Stimulated activated CD4-positive, alpha-beta T cell treated with anti-CD3 and anti-CD28 coated beads, TNF-alpha, amount 100 ng/mL, for 24 hours (primary cell): ENCODE measurements around the gene PGAP6.
"Not testable (repeated sequence)": the region's sequence is repeated elsewhere in the genome, so short reads cannot be mapped to it uniquely, and the experiment has no call there.

ENCODE experiments used
- DNase-seq, 3 experiments: peaks; one replicate each; pipeline ENCODE4 v3.0.0-alpha.2; 2020; ENCODE audit warnings: low read depth in 3 of 3

The PGAP6 gene

DNA sequence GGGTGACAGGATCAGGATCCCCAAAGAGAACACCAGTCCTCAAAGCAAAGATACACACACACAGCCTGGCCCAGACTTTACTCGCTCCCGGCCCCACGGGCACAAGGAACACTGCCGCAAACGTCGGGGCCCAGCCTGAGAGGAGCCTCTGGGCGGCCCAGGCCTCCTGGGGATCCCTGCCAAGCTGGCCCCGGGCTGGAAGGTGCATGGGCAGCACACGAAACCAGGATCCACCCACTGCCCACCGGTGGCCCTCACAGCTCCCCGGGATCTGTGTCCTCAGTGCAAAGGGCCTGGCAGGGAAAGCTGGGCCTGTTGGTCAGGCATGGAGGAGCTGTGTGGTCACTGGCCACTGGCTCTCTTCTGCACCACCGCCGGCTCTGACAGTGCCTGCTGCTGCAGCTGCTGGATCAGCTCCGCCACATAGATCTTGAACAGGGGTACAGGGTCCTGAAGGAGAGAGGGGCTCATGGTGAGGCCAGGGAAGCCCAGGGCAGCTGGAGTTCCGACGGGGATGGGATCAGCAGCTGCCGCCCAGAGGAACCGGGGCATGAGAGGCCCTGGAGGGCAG is 14.4 kb downstream of the PGAP6 start:
- no peak for DNase-seq

DNA sequence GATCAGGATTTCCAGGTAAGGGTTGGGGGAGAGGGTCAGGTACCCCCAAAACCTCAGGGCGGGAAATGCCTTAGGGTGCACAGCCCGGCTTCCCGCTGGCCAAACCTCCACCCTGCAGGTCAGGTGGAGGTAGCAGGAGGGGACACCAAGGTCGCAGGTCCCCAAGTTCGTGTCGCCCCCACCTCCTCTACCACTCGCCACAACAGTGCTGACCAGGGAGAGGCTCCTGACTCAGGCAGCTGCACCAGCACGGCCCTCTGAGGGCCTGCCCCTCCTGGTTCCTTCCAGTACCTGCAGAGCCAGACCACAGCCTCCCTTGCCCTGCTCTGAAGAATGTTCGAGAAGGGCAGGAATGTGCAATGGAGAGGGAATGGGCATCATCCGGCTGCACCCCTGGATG is 15.3 kb downstream of the PGAP6 start:
- no peak for DNase-seq

DNA sequence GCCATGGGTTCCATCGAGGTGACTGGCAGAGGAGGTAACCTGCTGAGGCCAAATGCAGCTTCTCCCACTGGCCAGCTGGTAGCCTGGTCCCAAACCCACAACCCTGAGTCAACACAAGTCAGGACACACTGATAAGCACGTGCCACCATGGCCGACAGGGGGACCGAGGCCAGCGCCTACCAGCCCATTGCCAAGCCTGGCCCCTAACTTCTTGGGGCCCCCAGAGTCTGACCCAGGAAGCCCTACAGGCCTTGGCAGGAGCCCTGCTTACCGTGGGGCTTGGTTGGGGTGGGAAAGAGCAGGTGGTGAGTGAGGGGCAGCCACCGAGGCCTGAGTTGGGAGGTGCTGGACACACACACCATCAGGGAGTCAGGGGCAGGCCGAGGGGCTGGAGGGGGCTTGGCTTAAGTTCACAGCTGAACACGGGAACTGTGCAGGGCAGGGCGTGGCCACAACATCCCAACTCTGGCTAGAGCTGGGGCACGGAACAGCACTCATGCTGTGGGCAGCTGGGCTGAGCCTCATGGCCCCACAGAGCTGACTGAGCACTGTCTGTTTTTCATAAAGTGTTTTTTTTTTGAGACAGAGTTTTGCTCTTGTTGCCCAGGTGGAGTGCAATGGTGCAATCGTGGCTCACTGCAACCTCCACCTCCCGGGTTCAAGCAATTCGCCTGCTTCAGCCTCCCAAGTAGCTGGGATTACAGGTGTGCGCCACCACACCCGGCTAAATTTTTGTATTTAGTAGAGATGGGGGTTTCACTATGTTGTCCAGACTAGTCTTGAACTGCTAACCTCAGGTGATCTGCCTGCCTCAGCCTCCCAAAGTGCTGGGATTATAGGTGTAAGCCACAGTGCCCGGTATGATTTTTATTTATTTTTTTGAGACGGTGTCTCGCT is 16.9 kb downstream of the PGAP6 start:
- no peak for DNase-seq

DNA sequence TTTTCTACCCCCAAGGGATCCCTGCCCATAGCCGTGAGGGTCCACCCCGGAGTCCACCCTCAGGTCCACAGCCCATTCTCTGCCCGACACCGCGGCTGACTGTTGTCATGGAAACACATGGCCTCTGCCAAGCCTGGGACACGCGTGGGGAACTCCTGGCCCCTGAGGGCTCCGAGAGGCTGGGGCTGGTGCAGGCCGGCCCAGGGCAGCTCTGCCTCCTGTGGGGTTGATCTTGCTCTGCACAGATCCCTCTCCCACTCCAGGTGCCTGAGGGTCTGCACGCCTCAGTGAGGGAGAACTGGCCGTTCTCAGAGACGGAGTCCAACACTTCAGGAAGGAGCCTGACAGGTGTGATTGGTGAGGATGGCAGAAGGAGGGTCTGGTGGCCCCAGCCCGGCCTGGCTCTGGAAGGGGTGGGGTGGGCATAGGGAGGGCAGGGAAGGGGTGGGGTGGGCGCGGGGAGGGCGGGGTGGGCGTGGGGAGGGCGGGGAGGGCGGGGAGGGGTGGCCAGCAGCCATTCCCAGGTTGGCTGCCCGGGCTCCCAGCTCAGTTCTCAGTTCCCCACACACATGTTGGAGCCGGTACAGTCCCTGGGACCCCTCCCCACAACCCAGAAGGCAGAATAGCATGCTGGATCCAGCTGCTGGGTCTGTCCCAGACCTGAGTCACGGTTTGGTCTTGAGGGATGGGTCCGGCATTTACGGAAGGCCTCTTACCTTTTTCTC is 17.9 kb downstream of the PGAP6 start:
- DNase-seq = no peak

DNA sequence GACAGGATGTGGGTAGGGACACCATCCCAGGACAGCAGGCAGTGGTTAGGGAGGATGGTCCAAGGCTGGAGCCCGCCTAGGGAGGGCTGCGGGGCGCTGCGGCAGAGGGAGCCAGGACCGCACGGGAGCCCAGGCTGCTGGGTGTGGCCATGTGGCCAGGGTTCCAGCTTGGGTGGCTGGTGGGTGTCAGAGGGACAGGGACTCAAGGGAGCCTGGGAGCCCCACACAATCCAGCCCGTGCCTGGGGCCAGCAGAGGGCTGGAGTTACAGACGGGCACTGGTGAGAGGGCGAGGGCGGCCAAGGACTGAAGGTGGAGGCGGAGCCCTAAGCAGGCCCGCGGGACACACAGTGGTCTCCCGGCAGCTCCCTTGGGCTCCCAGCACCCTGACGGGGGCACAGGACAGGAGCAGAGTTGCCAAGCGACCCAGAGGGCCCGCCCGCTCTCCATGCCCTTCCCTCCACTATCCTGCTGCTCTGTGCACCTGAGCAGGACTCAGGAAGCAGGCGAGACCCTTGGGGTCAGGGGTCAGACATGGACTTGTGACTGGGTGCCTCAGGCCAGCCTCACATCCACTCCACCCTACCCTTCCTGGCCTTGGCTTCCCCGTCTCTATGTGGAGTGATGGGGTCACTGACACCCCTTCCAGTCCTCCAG is 18.5 kb downstream of the PGAP6 start:
- DNase-seq = no peak

DNA sequence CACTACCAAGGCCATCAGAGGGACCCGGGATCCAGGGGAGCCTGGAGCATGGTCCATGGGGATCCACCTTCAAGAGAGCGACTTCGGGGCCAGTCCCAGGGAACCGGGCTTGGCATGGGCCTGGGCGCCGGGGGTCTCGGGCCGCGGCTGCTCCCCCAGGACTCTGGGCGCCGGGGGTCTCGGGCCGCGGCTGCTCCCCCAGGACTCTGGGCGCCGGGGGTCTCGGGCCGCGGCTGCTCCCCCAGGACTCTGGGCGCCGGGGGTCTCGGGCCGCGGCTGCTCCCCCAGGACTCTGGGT is 19.1 kb downstream of the PGAP6 start:
- not testable (repeated sequence) for DNase-seq

DNA sequence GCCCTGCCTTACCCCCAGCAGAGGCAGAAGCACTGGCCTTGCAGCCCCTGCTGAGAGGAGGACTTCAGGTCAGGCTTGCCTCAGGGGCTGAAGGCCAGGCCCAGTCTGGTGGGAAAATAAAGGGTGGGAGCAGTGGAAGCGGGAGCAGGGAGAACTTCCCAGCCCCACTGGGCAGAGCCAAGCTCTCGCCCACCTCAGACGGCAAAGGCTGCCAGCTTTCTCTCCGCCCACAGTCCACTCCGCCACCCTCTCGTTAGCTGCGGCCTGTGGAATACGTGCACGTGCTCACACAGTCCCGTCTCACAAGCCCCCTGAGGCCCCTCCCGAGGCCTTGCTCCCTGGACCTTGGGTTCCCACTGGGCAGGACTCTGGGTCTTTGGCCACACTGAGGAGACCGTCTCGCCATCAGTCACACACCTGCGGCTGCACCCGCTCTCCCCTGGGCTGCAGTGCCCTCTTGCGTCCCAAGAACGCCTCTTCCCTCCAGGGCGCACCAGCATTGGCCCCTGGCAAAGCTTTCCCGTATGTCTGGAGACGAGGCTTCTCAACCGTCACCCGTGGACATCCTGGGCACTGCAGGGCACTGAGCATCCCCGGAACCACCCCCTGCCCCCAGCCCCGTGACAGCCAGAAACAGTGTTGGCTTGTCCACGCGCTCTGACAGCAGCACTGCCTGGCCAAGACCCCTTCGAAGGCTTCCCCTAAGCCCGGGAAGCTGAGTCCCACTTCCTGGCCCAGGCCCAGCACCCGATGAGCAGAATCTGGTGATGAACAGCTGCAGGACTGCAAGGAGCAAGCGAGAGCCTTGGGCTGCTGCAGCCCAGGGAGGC is 19.7 kb downstream of the PGAP6 start:
- peak; percentile 46 to 73 (median 64) for DNase-seq

DNA sequence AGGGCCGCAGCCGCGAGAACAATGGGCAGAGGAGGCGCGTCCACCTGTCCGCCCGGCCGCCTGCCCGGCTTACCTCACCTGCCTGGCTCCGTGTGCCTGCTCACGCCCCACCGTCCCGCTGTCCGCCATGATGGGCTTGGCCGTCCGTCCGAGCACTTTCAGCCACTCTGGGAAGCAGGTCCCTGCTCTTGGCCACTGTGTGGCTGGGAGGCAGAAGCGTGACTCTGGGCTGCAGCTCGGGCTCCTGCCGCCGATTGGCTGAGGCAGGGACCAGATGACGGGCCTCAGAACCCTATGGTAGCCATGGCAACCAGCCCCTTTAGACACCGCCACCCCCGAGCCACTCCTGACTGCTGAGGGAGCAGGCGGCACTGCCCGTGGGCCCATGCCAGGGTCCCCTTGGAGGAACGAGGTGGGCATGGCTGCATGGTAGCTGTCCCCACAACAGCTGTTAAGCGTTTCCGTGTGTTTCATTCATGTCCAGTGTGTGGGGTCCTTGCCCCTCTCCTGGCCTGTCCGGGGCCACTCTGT is 20.4 kb downstream of the PGAP6 start:
- DNase-seq = no peak

DNA sequence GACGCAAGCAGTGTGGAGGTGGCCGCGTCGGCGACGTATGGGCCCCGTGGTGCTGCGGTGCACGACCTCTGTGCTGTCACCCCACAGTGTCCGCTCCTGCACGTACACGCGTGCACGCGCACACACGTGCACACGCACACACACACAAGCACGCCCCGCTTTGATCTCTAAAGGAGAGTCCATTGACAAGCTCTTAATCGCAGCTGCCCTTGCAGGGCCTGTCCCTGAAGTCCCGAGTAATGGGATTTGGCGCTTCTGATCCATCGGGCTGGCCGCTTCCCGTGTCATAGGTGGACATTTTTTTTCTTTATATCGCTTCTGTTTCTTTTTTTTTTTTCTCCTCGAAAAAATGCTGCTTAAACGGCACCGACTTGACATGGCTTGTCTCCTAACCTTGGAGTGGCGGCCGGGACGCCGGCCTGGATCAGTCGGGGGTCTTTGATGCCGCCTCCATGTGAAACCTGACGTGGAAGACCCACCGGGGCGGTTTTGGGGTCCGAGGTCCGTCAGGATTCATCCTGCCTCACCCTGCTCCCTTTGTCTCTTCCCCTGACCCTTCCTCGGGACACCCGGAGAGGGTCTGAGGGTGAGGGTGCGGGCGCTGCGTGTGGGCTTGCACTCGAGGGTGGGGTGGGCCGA is 21.0 kb downstream of the PGAP6 start:
- DNase-seq = no peak

DNA sequence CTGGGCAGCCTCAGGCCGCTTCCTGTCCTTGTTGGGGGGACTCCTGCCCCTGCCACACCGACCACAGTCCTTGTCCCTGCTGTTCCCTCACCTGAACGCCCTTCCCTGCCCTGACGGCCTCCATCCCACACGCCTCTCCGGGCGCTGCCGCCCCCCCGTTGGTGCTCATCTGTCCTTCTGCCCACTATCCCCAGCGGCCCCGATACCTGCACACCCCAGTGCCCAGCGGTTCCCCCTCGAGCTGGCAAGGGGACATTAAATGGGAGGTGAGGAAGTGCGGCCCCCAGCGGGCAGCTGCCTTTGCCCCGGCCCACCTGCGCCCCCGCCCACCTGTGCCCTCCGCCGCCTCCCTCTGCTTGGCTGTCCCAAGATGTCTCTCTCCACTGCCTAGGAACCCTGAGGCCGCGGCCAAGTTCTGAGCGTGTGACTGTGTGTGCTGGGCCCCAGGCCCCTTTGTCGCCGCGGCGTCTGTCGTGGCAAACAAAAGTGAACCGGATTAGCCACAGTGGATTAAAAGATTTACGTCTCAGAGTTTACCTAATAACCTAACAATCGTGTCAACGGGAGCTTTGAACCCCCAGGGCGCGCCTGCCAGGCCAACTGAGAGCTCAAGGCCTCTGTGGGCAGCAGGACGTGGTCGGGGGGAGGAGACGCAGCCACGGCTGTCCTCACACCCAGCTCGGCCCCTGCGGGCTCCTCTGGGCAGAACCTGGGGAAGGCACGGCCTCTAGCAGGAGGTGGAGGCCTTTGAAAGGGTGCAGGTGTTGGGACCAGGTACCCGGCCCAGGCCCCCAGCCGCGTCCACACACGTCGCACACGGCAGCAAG is 21.7 kb downstream of the PGAP6 start:
- DNase-seq = no peak

DNA sequence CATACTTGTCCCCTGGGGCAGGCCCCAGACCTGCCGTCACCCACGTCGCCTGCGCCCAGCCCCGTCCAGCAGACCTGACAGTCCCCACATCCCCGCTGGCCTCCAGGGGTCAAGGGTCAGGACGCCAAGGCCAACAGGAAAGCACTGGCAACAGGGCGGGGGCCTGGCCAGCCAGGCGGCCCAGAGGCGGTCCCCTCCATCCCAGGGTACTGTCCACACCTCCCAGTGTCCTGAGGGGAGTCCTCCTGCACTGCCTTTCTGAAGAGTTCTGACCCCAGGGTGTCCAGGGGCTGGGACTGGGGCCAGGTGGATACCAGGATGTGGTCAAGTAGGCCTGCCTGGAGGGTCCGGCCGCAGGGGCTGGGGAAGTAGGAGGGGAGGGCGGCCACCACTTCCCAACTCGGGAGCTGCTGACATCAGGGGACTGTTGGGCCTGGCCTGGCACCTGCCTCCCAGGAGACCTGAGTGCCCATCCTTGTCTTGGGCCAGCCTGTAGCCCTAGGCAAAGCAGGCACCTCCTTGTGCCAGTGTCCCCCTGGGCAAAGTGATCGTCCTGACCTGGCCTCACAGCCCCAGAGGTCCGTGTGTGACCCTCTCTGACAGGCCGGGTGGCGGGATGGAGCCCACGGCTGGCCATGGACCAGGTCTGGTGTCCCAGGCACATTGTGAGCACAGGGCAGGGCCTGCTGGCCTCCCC is 22.6 kb downstream of the PGAP6 start:
- no peak for DNase-seq

DNA sequence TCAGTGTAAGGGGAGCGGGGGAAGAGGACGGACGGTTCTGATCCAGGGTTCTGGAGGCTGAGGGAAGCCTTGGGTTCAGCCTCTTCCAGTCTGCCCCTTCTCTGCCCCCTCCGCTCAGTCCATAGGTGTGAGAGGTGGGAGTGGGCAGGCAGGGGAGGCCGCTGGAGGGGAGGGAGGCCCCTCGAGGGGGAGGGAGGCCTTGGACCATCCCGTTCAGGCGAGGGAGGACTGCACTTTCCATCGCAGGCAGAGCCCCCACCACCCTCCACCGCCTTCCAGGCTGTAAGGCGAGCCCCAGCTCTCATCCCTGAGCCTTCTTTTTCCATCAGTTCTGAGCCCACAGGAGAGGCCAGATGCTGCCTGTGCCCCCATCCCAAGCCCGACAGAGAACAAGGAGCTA is 25.0 kb downstream of the PGAP6 start:
- no peak for DNase-seq

DNA sequence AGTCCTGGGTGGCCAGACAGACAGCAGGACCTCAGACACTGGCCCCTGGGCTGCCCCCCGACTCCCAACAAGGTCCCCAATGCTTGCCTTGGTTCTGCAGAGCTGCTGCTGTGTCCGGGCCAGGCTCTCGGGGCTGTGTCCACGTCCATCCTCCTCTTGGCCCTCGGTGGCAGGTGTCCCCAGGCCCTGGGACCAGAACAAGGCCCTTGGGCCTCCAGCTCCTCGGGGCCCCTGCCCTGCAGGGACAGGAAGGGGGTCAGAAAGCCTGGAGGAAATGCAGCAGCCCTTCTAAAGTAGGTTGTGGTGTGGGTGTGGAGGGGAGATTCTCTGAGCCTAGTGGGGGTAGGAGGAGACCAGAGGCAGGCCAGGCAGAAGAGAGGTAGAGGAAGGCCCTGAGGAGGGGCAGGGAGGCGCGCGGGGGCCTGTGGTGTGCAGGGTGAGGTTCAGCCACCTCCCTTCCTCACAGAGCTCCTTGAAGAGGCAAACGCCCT is 26.8 kb downstream of the PGAP6 start:
- DNase-seq = no peak

DNA sequence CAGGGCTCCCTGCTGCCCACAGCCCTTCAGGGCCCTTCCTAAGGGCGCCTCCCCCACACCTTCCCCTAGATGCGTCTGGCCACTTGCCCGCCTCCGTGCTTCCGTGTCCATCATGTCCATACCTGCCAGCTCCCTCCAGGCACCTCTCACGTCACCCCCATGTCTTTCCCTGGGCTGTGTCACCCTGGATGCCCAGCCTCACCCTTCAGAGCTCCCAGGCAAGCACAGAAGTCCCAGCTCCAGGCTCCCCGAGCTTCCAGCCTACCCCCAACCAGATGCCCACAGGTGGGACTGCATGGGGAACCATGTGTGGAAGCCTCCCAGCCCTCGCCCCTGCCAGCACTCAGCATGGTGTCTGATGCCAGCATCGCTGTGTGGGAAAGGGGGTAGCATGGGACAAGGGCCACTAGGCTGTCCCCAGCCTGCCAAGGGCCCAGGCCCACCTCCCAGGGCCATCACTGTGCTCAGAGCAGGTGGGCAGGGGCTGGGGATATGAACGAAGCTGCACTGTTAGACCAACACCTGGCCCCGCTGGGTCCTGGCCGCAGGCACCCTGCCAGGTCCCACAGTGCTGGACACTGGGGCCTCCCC is 27.4 kb downstream of the PGAP6 start:
- DNase-seq = no peak

DNA sequence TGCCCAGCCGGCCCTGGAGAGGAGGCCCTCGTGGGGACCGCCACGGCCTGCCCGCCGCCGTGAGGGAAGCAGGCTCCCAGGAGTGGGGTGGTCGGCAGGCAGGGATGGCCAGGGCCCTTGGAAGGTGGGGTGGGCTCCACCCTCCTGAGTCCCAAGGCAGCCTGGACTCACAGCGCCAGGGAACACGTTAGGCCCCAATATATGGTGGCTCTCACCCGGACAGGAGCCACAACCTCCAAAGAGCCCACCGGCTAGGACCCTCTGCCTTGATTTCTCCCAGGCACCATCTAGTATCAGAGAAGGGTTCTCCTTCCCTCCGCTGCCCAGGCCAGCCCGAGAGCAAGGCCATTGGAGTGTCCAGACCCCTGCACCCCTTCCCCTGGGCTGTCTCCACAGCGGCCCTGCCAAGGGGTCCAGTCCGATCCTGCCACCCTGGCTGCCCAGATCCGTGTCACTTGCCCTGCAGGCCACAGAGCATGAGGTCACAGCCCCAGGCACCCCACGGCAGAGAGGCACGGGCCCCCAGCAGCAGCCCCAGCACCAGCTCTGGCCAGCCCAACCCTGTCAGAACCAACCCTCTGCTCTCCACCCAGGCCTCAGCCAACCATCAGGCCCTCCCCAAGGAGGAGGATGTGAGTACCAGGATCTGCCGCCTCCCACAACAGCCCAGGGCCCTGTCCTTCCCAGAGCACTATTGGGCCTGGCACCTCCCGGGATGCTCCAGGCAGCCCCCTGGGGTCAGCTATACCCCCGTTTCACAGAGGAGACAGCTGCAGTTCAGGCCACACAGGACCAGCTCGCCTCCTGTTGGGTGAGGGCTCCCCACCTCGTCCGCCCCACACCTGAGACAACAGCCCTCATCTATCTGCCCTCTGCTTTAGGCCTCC is 28.1 kb downstream of the PGAP6 start:
- DNase-seq = no peak

DNA sequence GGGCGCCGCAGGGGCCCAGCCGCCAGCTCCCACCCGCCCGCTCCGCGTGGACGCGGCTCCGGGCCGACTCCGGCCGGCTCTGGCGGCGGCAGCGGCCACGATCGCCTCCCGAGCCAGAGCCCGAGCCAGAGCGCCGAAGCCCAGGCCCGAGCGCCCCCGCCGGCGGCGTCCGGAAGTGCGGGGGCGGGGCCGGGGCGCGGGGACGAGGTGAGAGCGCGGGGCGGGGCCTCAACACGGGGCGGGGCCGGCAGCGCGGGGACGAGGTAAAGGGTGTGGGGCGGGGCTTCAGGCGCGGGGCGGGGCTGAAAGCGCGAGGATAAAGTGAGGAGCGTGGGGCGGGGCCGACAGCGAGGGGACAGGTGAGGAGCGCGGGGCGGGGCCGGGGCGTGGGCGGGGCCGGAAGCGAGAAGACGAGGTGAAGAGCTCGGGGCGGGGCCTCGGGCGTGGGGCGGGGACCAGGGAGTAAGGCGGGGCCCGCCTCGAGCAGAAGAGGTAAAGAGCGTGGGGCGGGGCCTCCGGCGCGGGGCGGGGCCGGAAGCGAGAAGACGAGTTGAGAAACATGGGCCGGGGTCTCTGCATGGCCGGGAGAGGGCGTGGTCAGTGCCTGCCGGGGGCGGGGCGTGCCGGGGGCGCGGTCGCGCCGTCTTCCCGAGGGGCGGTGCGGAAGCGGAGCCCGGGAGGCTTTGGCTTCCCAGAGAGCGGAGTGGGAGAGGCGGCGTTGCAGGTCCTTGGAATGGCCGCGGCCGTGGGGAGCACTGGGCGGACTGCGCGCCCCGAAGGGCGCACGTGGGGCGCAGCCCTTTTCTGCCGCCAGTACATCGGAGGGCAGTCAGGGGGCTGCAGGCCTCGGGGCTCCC is 29.0 kb downstream of the PGAP6 start, which contains the start of gene AXIN1:
Gene AXIN1 (minus strand): TSS at position 177 of the 857 bp plus-strand sequence. CDS start 5,698 bp downstream, outside the sequence.
- DNase-seq = peak; percentile 100
